ENCODE data around the gene GINS1.

Gene GINS1

DNA sequence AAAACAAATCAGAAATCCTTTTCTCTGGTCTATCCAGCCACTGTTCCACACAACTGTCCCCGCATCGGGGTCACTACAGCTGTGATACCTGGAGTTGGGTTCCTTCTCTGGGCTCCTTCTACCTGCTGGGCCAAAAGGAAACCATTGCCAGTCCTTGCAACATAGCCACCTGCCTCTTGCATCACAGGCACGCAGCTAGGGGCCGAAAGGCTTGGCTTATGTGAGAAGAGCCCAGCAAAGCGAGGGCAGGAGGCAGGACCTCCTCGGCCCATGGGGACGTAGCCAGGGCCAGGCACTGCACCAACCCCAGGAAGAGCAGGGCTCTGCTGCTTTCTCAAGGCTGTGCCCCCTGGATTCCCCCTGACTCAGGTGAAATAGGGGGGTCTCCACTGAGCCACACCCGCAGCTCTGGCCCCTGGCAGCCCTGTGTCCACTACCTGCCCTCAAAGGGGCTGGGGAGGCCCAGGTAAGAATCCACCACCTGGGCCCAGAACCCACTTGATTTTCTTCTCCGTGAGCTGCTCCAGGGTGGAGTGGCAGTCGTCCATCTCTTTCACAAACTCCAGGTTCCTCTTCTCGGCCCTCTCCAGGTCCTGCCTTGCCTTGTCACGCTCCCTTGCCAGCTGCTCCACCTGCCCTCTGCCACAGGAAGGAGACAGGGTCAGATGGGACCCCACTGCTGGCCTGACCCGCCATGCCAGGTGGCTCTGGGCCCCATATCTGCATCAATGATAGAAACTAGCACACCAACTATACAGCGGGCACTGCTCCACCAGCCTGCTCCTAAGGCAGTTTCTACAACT, 88.9 kb downstream of the GINS1 start:
- DNase-seq, result no peak

DNA sequence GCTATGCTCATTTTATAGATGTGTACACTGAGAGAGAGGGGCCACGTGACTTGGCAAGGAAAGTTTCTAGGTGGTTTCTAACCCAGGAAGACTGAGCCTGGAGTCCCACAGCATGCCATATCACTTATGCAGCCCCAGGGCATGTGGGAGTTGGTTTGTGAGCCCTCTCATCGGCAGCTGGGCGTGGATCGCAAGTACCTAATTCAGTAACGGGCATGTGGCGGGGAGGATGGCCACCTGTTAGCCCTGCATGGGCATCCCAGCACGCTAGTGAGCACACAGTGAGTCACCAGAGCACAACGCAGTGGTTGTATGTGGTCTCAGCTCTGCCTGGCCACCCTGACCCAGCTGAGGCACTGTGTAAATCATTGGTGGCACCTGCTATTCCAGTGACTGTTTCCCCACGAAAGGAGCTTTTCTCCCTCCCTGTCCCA, 89.5 kb downstream of the GINS1 start:
- no peak for DNase-seq

DNA sequence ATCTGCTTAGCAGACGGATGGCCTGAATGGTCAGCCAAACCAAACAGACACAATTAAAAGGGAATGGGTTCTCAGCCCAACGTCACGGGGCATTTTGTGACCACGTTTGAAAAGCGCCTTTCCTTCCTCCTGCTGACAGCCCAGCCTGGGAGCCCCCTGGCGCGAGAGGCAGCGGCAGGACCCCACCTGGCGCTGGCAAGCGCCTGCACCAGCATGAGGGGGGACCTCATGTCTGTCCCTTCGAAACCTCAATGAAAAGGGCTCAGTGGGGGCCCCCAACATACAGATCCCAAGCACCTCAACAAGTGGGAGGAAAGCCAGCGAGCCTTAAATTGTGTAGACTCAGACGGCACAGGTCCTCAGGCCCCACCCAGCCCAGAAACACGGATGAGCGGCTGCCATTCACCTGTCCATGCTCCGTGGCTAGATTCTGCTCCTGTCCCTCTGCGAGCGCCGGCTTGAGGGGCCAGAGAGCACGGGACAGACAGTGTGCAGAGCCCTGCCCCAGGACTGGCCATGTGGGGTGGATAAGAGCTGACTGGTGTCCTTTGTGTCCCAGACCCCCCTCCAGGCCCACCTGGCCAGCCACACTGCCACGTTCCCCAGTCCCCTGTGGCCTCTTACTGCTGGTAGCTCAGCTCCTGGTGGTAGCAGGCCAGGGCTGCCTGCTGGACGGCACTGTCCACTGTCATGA, 90.3 kb downstream of the GINS1 start:
- DNase-seq, result no peak

Measured in NCI-H2081 (cell line).